ENCODE results near the gene GNB1L.

The GNB1L gene

GRCh38 chr22:19760951-19761724, 93.5 kb downstream of the GNB1L start:
- DNase-seq (ENCODE audit: low read depth, low spot score), result no peak
- in situ Hi-C loops (cut with HindIII; ENCODE audit: low sequenced_read_pairs), result no loop called here
- no peak overlapping the region for H3K4me3 ChIP-seq (ENCODE audit: low read depth, low read length)
- TF ChIP-seq CTCF (IDR thresholded peaks at IDR 0.05; ENCODE audit: low read depth, low read length), result no peak

GRCh38 chr22:19760058-19760950, 94.4 kb downstream of the GNB1L start, which contains the start of gene TBX1:
Gene TBX1, plus strand, starts transcription at chr22:19760778. Its CDS starts 66 bp downstream, at chr22:19760844.
- H3K4me3 ChIP-seq (ENCODE audit: low read depth, low read length), result no peak within 1 kb of the TSS
- in situ Hi-C loops (cut with HindIII; ENCODE audit: low sequenced_read_pairs), result no loop called here

GRCh38 chr22:19759427-19760057, 95.1 kb downstream of the GNB1L start:
- no peak for TF ChIP-seq CTCF (IDR thresholded peaks at IDR 0.05; ENCODE audit: low read depth, low read length)
- no peak for DNase-seq (ENCODE audit: low read depth, low spot score)
- H3K4me3 ChIP-seq (ENCODE audit: low read depth, low read length), result no peak overlapping the region
- in situ Hi-C loops (cut with HindIII; ENCODE audit: low sequenced_read_pairs), result no loop called here

More at GRCh38 chr22:19760058-19760950, 94.4 kb downstream of the GNB1L start, which contains the start of gene TBX1:
- no peak for TF ChIP-seq CTCF (IDR thresholded peaks at IDR 0.05; ENCODE audit: low read depth, low read length)
- no peak for DNase-seq (ENCODE audit: low read depth, low spot score)

GRCh38 chr22:19758896-19759426, 95.7 kb downstream of the GNB1L start:
- DNase-seq (ENCODE audit: low read depth, low spot score), result no peak
- no peak for TF ChIP-seq CTCF (IDR thresholded peaks at IDR 0.05; ENCODE audit: low read depth, low read length)
- H3K4me3 ChIP-seq (ENCODE audit: low read depth, low read length), result no peak overlapping the region
- in situ Hi-C loops (cut with HindIII; ENCODE audit: low sequenced_read_pairs), result no loop called here

GRCh38 chr22:19757985-19758895, 96.4 kb downstream of the GNB1L start:
- TF ChIP-seq CTCF (IDR thresholded peaks at IDR 0.05; ENCODE audit: low read depth, low read length), result no peak
- H3K4me3 ChIP-seq (ENCODE audit: low read depth, low read length), result no peak overlapping the region
- DNase-seq (ENCODE audit: low read depth, low spot score), result no peak
- in situ Hi-C loops (cut with HindIII; ENCODE audit: low sequenced_read_pairs), result no loop called here

All from astrocyte of the spinal cord (primary cell).